LoVo (cell line): ENCODE results near the gene NCOA4.
"Not testable (repeated sequence)": the region's sequence is repeated elsewhere in the genome, so short reads cannot be mapped to it uniquely, and the experiment has no call there.

Experiments used
- DNase-seq: peaks from one replicate; pipeline ENCODE4 v3.0.0-alpha.2; 2016; ENCODE audit warnings: low spot score

Gene NCOA4

DNA sequence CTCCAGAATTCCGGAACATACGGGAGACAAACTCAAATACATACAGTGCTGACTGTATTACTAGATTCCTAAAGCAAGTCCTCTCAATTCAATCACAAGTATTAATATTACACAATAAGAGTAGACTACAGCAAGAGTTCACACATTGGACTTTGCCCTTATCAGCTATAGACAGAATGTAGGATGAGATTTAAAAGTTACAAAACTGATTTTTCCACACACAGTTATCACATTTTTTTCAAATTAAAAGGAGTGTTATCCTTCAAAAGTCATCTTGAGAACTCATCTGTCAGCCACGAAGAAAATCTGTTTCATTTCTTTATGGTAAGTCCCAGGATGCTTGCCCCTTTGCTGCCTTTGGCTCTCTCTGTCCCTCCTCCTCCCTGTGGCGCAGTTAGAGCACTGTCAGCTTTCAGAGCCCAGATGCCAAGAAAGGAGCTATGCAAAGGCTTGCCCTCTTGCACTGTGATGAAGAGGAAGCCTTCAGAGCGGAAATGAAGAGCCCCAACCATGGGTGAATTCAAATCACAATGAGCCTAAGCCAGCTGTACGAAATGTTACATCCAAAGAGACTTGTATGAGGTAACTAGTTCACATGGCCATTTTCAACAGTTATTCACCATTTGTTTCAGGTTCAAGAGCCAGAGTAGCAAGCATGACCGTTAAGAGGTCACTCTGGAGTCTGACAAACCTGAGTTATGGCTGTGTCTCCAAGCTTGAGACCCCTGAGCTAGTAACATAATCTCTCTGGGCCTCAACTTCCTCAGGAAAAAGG is 10.7 kb downstream of the NCOA4 start:
- DNase-seq = no peak

- DNase-seq = no peak
These were observed 11.3 kb downstream of the NCOA4 start for GRCh38 chr10:46019177-46019528.

GRCh38 chr10:46018453-46019176 is 11.8 kb downstream of the NCOA4 start:
- no peak for DNase-seq

- no peak for DNase-seq
These were observed 12.7 kb downstream of the NCOA4 start for GRCh38 chr10:46017733-46018132.

GRCh38 chr10:46016811-46017210 is 13.6 kb downstream of the NCOA4 start:
- no peak for DNase-seq

DNA sequence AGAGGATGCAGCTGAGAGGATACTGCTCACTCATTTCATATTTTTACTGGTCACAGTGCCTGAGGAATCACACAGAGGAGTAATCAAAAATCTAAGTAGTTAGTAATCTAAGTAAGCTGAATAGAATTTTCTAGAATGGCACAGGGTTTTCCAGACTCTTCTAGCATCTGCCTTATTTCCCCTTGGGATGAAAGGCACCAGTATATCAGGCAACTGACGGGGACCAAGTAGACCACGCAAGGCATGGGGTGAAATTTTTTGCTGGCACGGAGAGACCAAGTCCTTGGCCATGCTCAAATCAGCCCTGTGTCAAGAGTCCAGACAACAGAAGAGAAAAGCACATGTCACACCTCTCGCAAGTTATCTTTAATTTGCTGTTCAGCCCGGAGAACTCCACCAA is 14.2 kb downstream of the NCOA4 start:
- DNase-seq = no peak

DNA sequence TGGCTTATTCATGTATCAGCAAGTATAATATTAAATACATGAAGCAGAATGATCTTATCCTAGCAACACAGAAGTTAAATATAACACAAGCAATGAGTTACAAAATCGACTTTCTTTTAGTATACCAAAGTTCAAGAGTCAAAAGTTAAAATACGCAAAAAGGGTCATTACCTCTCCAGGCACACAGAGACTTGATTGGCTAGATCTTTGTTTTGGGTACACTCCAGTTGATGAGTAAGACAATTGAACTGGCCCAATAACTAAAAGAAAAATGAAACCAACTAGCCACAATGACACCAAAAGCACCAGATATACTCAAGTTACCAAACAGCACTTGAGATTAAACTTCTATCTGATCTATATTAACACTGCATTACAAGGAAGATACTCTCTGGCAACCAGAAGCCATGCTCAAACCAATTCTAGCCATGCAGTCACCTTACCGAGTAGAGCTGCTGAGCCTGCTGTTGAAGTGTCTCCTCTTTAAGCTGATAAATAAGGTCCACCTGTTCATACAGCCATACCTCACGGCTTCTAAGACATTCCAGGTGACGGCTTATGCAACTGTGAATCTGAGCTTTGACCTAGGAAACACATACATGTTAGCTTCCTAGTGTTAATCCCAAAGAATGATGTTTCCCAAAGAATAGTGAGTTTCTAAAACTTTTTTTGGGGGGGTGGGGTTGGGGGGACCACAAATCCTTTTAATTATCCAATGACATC is 15.6 kb downstream of the NCOA4 start:
- no peak for DNase-seq

DNA sequence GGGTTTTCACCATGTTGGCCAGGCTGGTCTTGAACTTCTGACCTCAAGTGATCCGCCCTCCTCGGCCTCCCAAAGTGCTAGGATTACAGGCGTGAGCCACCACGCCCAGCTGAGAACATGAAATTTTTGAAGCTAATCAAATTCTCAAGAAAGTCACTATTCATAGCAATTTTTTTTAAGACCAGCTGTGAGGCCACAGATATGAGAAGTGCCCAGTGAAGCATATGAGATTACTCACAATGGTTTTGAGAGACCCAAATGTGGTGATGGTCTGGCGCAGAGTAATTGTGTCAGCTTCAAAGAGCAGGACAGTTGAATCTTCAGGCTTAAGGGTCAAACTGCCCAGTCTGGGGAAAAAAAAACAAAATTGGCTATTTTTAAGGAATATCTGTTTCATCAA is 16.2 kb downstream of the NCOA4 start:
- no peak for DNase-seq

GRCh38 chr10:46012746-46013145 is 17.7 kb downstream of the NCOA4 start:
- DNase-seq = no peak

- no peak for DNase-seq
These were observed 24.2 kb downstream of the NCOA4 start for GRCh38 chr10:46006219-46006618.

DNA sequence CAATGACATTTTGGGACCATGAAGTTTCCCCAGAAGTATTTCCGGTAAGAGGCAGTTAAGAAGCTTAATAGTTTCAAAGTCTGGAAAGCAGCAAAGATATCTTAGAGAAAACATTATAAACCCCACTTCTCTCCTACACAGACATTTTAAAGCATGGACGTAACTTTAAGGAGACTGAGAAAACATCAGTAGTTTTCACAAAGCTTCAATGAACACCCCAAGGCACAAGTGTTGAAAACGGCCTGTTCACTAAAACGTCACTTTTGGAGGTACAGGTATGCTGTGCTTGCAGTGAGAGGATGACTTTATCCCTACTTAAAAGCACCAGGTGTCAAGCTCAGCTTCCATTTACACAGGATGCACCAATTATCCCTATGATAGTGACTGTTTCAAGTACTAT is 25.0 kb downstream of the NCOA4 start:
- no peak for DNase-seq

GRCh38 chr10:46004963-46005362 is 25.5 kb downstream of the NCOA4 start:
- DNase-seq = no peak

DNA sequence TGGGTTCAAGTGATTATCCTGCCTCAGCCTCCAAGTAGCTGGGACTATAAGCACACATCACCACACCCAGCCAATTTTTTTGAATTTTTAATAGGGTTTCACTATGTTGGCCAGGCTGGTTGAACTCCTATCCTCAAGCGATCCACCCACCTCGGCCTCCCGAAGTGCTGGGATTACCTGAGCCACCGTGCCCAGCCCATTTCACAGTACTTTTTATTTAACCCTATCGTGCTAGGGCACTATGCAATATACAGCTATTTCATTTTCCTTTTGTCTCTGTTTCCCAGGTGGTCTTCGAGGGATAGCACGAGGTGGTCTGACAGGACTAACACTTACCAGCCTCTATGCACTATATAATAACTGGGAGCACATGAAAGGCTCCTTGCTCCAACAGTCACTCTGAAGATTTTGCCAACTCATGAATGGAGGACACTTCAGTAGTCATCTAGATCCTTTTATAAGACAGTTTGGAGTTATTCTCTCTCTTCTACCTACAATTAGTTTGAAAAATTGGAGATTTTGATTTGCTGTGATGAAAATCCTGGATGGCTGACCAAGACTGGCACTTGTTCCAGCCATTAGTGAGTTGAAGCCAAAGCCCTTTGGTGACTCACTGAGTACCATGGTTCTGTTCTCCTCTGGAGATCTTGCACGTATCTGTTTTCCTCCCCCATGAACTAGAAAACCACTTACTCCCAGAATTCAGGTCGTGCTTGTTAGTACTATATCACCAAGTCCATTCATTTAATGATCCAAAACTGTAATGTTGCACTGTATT is 27.3 kb downstream of the NCOA4 start:
- no peak for DNase-seq

DNA sequence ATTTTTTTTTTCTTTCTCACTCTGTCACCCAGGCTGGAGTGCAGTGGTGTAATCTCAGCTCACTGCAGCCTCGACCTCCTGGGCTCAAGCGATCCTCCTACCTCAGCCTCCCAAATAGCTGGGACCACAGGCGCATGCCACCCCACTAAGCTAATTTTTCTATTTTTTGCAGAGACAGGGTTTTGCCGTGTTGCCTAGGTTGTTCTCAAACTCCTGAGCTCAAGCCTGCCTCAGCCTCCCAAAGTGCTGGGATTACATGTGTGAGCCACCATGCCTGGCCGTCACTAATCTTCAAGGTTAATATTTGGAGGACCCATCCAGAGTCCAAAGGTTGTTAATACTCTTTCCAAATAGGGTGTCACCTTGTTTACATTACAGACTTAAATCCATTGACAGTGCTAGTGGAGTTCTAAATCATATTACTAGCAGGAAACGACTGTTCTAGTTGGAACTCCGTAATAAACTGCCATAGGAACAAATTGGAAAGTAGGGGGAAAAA is 28.2 kb downstream of the NCOA4 start:
- not testable (repeated sequence) for DNase-seq

GRCh38 chr10:46001187-46001756 is 29.2 kb downstream of the NCOA4 start:
- no peak for DNase-seq

GRCh38 chr10:46000538-46000937 is 29.9 kb downstream of the NCOA4 start:
- no peak for DNase-seq

DNA sequence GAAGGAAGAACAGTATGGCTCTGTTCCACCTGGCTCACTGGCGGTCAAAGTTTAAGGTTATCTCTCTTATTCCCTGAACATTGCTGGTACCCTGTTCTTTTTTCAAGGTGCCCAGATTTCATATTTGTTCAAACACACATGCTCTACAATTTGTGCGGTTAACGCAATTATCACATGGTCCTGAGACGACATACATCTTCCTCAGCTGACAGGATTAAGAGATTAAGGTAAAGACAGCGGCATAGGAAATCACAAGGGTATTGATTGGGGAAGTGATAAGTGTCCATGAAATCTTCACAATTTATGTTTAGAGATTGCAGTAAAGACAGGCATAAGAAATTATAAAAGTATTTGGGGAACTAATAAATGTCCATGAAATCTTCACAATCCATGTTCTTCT is 30.5 kb downstream of the NCOA4 start:
- DNase-seq = not testable (repeated sequence)

GRCh38 chr10:45997994-45998763 is 32.2 kb downstream of the NCOA4 start:
- DNase-seq = no peak

GRCh38 chr10:45997557-45997956 is 32.9 kb downstream of the NCOA4 start:
- DNase-seq = no peak

DNA sequence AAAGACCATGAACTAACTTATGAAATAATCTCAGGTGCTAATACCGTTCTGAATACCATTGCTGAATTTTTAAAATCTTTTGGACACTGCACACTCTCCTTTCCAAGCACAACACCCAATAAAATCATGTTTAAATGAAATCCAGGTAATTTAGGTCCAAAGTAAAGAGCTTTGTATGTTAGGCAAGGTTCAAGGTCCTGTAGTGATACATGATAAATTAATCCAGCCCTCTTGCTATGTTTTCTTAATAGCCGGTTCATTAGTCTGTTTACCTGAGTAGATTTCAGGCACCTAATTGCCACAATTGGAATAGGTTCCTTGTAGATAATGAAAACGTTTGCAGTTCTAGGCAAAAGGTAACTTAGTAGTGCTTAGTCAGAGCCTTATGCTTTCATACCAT is 44.8 kb downstream of the NCOA4 start:
- not testable (repeated sequence) for DNase-seq

- DNase-seq = not testable (repeated sequence)
These were observed 46.0 kb downstream of the NCOA4 start for GRCh38 chr10:45984473-45984872.
